ENCODE results near the gene PRDX5.
"Not testable (repeated sequence)": the region's sequence is repeated elsewhere in the genome, so short reads cannot be mapped to it uniquely, and the experiment has no call there.

The PRDX5 gene

GRCh38 chr11:64305691-64306562 lies 12.0 kb upstream of the PRDX5 start:
- DNase-seq (ENCODE audit: low read depth) = peak; percentile 51

GRCh38 chr11:64306563-64306875 lies 11.4 kb upstream of the PRDX5 start:
- DNase-seq (ENCODE audit: low read depth) = no peak

GRCh38 chr11:64306876-64307622 lies 10.9 kb upstream of the PRDX5 start:
- DNase-seq (ENCODE audit: low read depth) = no peak

- not testable (repeated sequence) for DNase-seq (ENCODE audit: low read depth)
Measured at GRCh38 chr11:64307795-64308194, 10.1 kb upstream of the PRDX5 start.

DNA sequence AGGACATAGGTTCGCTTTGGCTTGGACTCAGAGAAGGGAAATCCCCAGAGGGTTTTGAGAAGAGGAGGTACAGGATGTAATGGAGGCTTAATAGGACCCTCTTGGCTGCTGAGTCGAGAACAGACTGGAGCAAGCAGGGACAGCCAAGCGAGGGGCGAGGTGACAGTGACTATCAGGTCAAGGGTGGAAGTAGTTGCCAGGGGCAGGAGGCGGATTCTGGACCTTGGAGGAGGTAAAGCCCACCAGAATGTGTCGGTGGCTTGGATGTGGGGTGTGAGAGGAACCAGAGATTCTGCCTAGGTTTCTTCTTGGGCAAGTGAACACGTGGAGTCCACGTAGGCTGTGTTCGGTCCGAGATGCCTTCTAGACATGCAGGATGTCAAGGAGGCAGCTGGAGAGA lies 5.0 kb upstream of the PRDX5 start:
- no peak for DNase-seq (ENCODE audit: low read depth)

DNA sequence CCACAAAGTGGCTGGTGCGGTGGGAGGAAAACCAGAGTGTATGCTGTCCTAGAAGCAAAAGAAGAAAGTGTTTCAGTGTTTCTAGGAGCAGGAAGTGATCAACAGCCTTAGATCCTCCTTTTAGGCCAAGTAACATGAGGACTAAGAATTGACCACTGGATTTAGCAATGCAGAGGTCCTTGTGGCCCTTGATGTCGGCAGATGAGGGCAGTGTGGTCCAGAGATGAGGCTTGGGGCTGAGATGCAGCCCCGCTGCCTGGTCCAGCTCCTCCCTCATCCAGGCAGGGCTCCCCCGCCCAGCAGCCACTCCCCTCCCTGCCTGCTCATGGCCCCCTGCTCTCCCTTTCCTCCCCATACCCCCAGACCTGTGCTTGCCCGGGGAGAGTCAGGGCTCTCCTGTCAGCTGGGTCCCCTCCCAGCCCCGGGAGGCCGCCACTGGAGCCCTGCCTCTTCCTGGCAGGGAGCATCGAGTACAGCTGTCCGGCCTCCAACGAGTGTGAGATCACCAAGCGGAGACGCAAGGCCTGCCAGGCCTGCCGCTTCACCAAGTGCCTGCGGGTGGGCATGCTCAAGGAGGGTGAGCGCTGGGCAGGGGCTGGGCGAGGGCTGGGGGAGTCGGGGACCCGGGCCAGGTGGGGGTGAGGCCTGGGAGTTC lies 4.3 kb upstream of the PRDX5 start:
- no peak for DNase-seq (ENCODE audit: low read depth)

- DNase-seq (ENCODE audit: low read depth) = no peak
Measured at GRCh38 chr11:64314146-64314804, 3.6 kb upstream of the PRDX5 start.

DNA sequence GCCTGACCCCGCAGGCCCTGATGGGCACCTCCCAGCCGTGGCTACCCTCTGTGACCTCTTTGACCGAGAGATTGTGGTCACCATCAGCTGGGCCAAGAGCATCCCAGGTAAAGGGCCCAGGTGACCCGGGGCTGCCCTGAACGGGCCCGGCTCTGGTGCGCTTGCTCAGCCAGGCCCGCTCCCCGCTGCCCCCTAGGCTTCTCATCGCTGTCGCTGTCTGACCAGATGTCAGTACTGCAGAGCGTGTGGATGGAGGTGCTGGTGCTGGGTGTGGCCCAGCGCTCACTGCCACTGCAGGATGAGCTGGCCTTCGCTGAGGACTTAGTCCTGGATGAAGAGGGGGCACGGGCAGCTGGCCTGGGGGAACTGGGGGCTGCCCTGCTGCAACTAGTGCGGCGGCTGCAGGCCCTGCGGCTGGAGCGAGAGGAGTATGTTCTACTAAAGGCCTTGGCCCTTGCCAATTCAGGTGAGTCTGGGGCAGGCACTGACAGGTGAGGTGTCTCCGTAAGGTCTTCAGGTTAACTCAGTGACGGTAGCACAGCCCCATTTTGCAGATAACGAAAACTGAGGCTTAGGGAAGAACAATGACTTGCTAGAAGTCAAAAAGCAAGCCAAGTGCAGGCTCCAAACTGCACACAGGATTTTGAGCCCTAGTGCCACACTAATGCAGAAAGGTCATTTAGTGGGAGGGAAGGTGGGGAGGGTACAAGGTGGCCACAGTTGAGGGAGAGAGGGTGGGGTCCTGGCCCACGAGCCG lies 2.9 kb upstream of the PRDX5 start:
- no peak for DNase-seq (ENCODE audit: low read depth)

DNA sequence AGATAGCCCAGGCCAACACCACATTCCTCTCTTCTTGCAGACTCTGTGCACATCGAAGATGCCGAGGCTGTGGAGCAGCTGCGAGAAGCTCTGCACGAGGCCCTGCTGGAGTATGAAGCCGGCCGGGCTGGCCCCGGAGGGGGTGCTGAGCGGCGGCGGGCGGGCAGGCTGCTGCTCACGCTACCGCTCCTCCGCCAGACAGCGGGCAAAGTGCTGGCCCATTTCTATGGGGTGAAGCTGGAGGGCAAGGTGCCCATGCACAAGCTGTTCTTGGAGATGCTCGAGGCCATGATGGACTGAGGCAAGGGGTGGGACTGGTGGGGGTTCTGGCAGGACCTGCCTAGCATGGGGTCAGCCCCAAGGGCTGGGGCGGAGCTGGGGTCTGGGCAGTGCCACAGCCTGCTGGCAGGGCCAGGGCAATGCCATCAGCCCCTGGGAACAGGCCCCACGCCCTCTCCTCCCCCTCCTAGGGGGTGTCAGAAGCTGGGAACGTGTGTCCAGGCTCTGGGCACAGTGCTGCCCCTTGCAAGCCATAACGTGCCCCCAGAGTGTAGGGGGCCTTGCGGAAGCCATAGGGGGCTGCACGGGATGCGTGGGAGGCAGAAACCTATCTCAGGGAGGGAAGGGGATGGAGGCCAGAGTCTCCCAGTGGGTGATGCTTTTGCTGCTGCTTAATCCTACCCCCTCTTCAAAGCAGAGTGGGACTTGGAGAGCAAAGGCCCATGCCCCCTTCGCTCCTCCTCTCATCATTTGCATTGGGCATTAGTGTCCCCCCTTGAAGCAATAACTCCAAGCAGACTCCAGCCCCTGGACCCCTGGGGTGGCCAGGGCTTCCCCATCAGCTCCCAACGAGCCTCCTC lies 2.0 kb upstream of the PRDX5 start:
- not testable (repeated sequence) for DNase-seq (ENCODE audit: low read depth)

DNA sequence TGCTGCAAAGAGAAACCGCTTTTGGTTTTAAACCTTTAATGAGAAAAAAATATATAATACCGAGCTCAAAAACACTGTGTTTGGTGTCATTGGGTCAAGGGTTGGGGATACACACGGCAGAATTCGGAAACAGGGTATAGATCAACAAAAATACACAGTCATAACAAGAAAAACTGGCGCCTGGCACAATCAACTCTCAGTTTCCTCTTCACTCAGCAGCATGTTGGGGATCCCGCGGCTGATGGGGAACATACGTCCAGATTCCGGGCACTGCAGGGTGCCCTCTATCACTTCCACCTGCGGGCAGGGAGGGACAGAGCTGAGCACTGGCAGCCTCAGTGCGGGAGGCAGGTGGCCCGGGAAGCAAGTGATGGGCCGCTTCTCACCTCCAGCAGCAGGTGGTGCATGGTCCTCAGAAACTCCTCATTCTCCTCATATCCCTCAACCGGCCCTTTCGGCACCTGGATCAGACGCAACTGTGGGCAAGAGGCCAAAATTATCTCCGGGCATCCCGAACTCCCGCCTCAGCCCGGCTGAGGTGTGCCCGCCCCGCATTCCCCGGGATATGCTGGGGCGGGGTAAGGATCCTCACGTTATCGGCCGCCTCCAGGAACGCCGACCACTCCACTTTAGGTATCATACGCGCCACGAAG lies 1.1 kb upstream of the PRDX5 start:
- DNase-seq (ENCODE audit: low read depth) = no peak

- DNase-seq (ENCODE audit: low read depth) = peak; percentile 93
Measured at GRCh38 chr11:64317325-64317960, 478 bp upstream of the PRDX5 start, which contains the start of gene TRMT112. Gene TRMT112 (minus strand): TSS chr11:64317559. CDS start chr11:64317526, 33 bp downstream.

- DNase-seq (ENCODE audit: low read depth) = no peak
Measured at GRCh38 chr11:64318766-64319761, 1.1 kb downstream of the PRDX5 start.

- DNase-seq (ENCODE audit: low read depth) = no peak
Measured at GRCh38 chr11:64320556-64320955, 2.6 kb downstream of the PRDX5 start.

DNA sequence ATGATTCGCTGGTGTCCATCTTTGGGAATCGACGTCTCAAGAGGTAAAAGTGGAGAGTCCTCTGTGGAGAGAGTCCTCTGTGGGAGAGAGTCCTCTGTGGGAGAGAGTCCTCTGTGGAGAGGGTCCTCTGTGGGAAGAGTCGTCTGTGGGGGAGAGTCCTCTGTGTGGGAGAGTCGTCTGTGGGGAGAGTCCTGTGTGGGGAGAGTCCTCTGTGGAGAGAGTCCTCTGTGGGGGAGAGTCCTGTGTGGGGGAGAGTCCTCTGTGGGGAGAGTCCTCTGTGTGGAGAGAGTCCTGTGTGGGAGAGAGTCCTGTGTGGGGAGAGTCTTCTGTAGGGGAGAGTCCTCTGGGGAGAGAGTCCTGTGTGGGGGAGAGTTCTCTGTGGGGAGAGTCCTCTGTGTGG lies 3.1 kb downstream of the PRDX5 start:
- no peak for DNase-seq (ENCODE audit: low read depth)

GRCh38 chr11:64321533-64321932 lies 3.6 kb downstream of the PRDX5 start:
- no peak for DNase-seq (ENCODE audit: low read depth)

- no peak for DNase-seq (ENCODE audit: low read depth)
Measured at GRCh38 chr11:64322925-64323260, 5.0 kb downstream of the PRDX5 start.

- DNase-seq (ENCODE audit: low read depth) = no peak
Measured at GRCh38 chr11:64323373-64323772, 5.5 kb downstream of the PRDX5 start.

DNA sequence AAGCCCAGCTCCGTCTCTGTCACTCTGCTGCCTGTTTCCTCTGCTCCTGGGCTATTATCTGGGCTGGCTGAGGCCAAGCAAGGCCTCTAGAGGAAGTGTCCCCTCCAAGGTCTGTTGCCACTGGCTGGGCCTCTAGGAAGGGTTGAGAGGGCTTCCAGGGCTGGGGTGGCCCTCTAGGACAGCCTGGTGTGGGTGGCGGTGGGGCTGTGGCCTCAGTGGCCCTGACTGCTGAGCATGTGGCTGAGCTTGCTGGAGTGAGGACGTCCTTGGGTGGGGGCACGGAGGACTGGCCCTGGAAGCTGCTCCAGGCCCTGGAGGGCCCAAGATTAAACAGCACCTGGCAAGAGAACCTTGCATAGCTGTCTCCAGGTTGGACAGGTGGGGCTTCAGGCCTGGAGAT lies 6.1 kb downstream of the PRDX5 start:
- DNase-seq (ENCODE audit: low read depth) = not testable (repeated sequence)

Measured in activated gamma-delta T cell treated with anti-CD3 and anti-CD28 coated beads, Interleukin-2, amount 50 U/mL, for 16 hours (primary cell).